Measurements from ENCODE around the gene CADM2.

- TF ChIP-seq EGR1 (IDR thresholded peaks at IDR 0.05; ENCODE audit: low read depth): no peak
- no peak for TF ChIP-seq CTCF (IDR thresholded peaks at IDR 0.05 in 2 of 3, conservative IDR thresholded peaks at IDR 0.05 in 1 of 3; ENCODE audit: borderline replicate concordance in 1 of 3, insufficient read depth in 1 of 3, low read depth in 2 of 3, low read length in 2 of 3)
- TF ChIP-seq POLR2AphosphoS5 (IDR thresholded peaks at IDR 0.05; ENCODE audit: low read depth, low read length): no peak
- TF ChIP-seq MAX (IDR thresholded peaks at IDR 0.05): no peak
- no peak for TF ChIP-seq ZBTB33 (IDR thresholded peaks at IDR 0.05; ENCODE audit: extremely low read depth, insufficient replicate concordance, low read length)
- TF ChIP-seq FOSL1 (IDR thresholded peaks at IDR 0.05; ENCODE audit: low read depth): no peak
- TF ChIP-seq REST (IDR thresholded peaks at IDR 0.05; ENCODE audit: low read depth): no peak
- no peak for TF ChIP-seq EZH2phosphoT487 (IDR thresholded peaks at IDR 0.05; ENCODE audit: borderline replicate concordance)
- TF ChIP-seq POLR2A (IDR thresholded peaks at IDR 0.05; ENCODE audit: borderline replicate concordance, extremely low read depth, insufficient read depth, insufficient read length): no peak
- TF ChIP-seq ATF3 (IDR thresholded peaks at IDR 0.05): no peak
- no peak for TF ChIP-seq SRF (IDR thresholded peaks at IDR 0.05; ENCODE audit: low read depth)
- TF ChIP-seq EZH2 (IDR thresholded peaks at IDR 0.05): no peak
These were observed 923.1 kb downstream of the CADM2 start for GRCh38 chr3:85881833-85882393.
